Mesenchymal stem cell (in vitro differentiated cells and primary cell): ENCODE measurements around the gene ISCU.

ENCODE experiments used
- DNase-seq: peaks from one replicate; pipeline ENCODE4 v3.0.0-alpha.2; 2013
- H2AFZ ChIP-seq: one replicate; pipeline ENCODE4 v1.6.1; 2013; ENCODE audit warnings: low read depth, mild to moderate bottlenecking, control low read depth, inconsistent platforms, low read length, moderate library complexity
- H2AK5ac ChIP-seq: 2 replicates; pipeline ENCODE4 v1.6.1; 2013; ENCODE audit warnings: low read length, moderate library complexity, mild to moderate bottlenecking, inconsistent platforms; ENCODE audit not compliant: severe bottlenecking
- H2BK120ac ChIP-seq: one replicate; pipeline ENCODE4 v1.6.1; 2013; ENCODE audit warnings: low read depth, mild to moderate bottlenecking, inconsistent platforms, low read length, moderate library complexity
- H2BK12ac ChIP-seq, 2 experiments: one replicate each; pipeline ENCODE4 v1.6.1; 2013; ENCODE audit warnings: inconsistent platforms in 2 of 2, low read length in 2 of 2, mild to moderate bottlenecking in 2 of 2, moderate library complexity in 2 of 2, control low read depth in 1 of 2
- H2BK15ac ChIP-seq: one replicate; pipeline ENCODE4 v1.6.1; 2013; ENCODE audit warnings: mild to moderate bottlenecking, low read depth, inconsistent platforms; ENCODE audit not compliant: poor library complexity, severe bottlenecking
- H2BK5ac ChIP-seq: 2 replicates; pipeline ENCODE4 v1.6.1; 2013; ENCODE audit warnings: low read depth, mild to moderate bottlenecking, low read length, control low read depth, inconsistent platforms; ENCODE audit not compliant: poor library complexity, severe bottlenecking
- H3K14ac ChIP-seq, 2 experiments: one replicate each; pipeline ENCODE4 v1.6.1; 2013; ENCODE audit warnings: inconsistent platforms in 2 of 2, low read length in 2 of 2, control low read depth in 1 of 2, mild to moderate bottlenecking in 1 of 2, moderate library complexity in 1 of 2
- H3K18ac ChIP-seq, 2 experiments: one replicate each; pipeline ENCODE4 v1.6.1; 2013; ENCODE audit warnings: inconsistent platforms in 2 of 2, low read length in 2 of 2, control low read depth in 1 of 2, low read depth in 1 of 2, mild to moderate bottlenecking in 1 of 2
- H3K23ac ChIP-seq, 2 experiments: one replicate each; pipeline ENCODE4 v1.6.1; 2013; ENCODE audit warnings: inconsistent platforms in 2 of 2, low read length in 2 of 2, mild to moderate bottlenecking in 2 of 2, moderate library complexity in 2 of 2, control low read depth in 1 of 2
- H3K27ac ChIP-seq: 2 replicates; pipeline ENCODE4 v1.5.1; 2013; ENCODE audit warnings: mild to moderate bottlenecking, moderate library complexity, low read length, control low read depth, inconsistent platforms; ENCODE audit not compliant: poor library complexity, severe bottlenecking
- H3K27me3 ChIP-seq, 2 experiments: 2 replicates each; pipeline versions ENCODE4 v1.6.1 to v1.7.0; 2013; ENCODE audit warnings: low read length in 2 of 2, mild to moderate bottlenecking in 2 of 2, moderate library complexity in 2 of 2, control low read depth in 1 of 2, inconsistent platforms in 1 of 2; ENCODE audit not compliant: control insufficient read depth in 1 of 2, insufficient read depth in 1 of 2
- H3K36me3 ChIP-seq, 2 experiments: 2 replicates each; pipeline versions ENCODE4 v1.6.1 to v1.7.0; 2013; ENCODE audit warnings: low read length in 2 of 2, control low read depth in 1 of 2, inconsistent platforms in 1 of 2, low read depth in 1 of 2, mild to moderate bottlenecking in 1 of 2; ENCODE audit not compliant: insufficient read depth in 2 of 2, control insufficient read depth in 1 of 2
- H3K4ac ChIP-seq, 2 experiments: one replicate each; pipeline ENCODE4 v1.6.1; 2013; ENCODE audit warnings: inconsistent platforms in 2 of 2, low read length in 2 of 2, mild to moderate bottlenecking in 2 of 2, moderate library complexity in 2 of 2, control low read depth in 1 of 2, low read depth in 1 of 2
- H3K4me1 ChIP-seq: 2 replicates; pipeline ENCODE4 v1.6.1; 2013; ENCODE audit warnings: low read depth, low read length, control low read depth; ENCODE audit not compliant: control insufficient read depth, insufficient read depth
- H3K4me2 ChIP-seq: 2 replicates; pipeline ENCODE4 v1.6.1; 2013; ENCODE audit warnings: low read length, mild to moderate bottlenecking, inconsistent platforms; ENCODE audit not compliant: poor library complexity, severe bottlenecking
- H3K4me3 ChIP-seq, 2 experiments: 2 replicates each; pipeline versions ENCODE4 v1.5.1 to v1.7.0; 2013; ENCODE audit warnings: low read length in 2 of 2, mild to moderate bottlenecking in 2 of 2, control low read depth in 1 of 2, low read depth in 1 of 2; ENCODE audit not compliant: insufficient read depth in 1 of 2
- H3K79me1 ChIP-seq: replicated peaks from 2 replicates; pipeline ENCODE4 v1.6.1; 2013; ENCODE audit warnings: mild to moderate bottlenecking, control low read depth, low read length, inconsistent platforms; ENCODE audit not compliant: poor library complexity, severe bottlenecking
- H3K9ac ChIP-seq: 2 replicates; pipeline ENCODE4 v1.7.0; 2013; ENCODE audit warnings: mild to moderate bottlenecking, low read length, moderate library complexity
- H3K9me3 ChIP-seq: 2 replicates; pipeline ENCODE4 v1.7.0; 2013; ENCODE audit warnings: mild to moderate bottlenecking, low read length; ENCODE audit not compliant: control insufficient read depth
- H4K8ac ChIP-seq: one replicate; pipeline ENCODE4 v1.6.1; 2013; ENCODE audit warnings: inconsistent platforms, mild to moderate bottlenecking, low read length, moderate library complexity
- H4K91ac ChIP-seq: one replicate; pipeline ENCODE4 v1.6.1; 2013; ENCODE audit warnings: mild to moderate bottlenecking, low read length, inconsistent platforms
- WGBS: methylation state at CpG from one replicate; pipeline ENCODE4 v1.1.7; 2013; ENCODE audit warnings: mixed read lengths; 5-methylcytosine and 5-hydroxymethylcytosine counted together

ISCU gene

GRCh38 chr12:108538146-108538545, 24.2 kb upstream of the ISCU start:
- Histone ChIP-seq H4K91ac (no peak overlapping the region), H2BK12ac (no peak overlapping the region), H3K14ac (no peak overlapping the region), H3K36me3 (peaks cover 16 to 74% of the 10 kb centered on the region in 2 experiments), H3K27ac (no peak overlapping the region), H2AFZ (no peak overlapping the region), H2AK5ac (no peak overlapping the region), H2BK5ac (no peak overlapping the region), H3K9ac (no peak overlapping the region), H3K18ac (no peak overlapping the region), H3K4me1 (no peaks in the 10 kb centered on the region), H4K8ac (no peak overlapping the region), H3K79me1 (peaks cover 30% of the 10 kb centered on the region), H3K9me3 (no peaks in the 10 kb centered on the region), H3K4me2 (no peak overlapping the region), H3K27me3 (no peaks in the 10 kb centered on the region), H2BK15ac (no peak overlapping the region), H3K4ac (no peak overlapping the region), H2BK120ac (no peak overlapping the region), H3K23ac (no peak overlapping the region), H3K4me3 (no peak overlapping the region)
- WGBS, result 79% methylated on average over 5 of the region's 6 CpGs
- no peak for DNase-seq

- no peak overlapping the region for H3K23ac ChIP-seq
- H3K4me3 ChIP-seq, result no peak overlapping the region
- no peak overlapping the region for H2AK5ac ChIP-seq
- no peak overlapping the region for H4K8ac ChIP-seq
- no peak overlapping the region for H4K91ac ChIP-seq
- no peaks in the 10 kb centered on the region for H3K27me3 ChIP-seq
- no peak overlapping the region for H3K18ac ChIP-seq
- no peak overlapping the region for H2AFZ ChIP-seq
- H3K4ac ChIP-seq, result no peak overlapping the region
- no peak overlapping the region for H2BK15ac ChIP-seq
- no peaks in the 10 kb centered on the region for H3K4me1 ChIP-seq
- no peaks in the 10 kb centered on the region for H3K9me3 ChIP-seq
- H2BK5ac ChIP-seq, result no peak overlapping the region
- H2BK120ac ChIP-seq, result no peak overlapping the region
- H3K14ac ChIP-seq, result no peak overlapping the region
- H3K4me2 ChIP-seq, result no peak overlapping the region
- no peak overlapping the region for H3K27ac ChIP-seq
- no peak overlapping the region for H2BK12ac ChIP-seq
- no peak overlapping the region for H3K9ac ChIP-seq
- DNase-seq, result no peak
- 96% methylated on average over 10 of the region's 10 CpGs for WGBS
- peaks cover 20 to 74% of the 10 kb centered on the region in 2 experiments for H3K36me3 ChIP-seq
- peaks cover 33% of the 10 kb centered on the region for H3K79me1 ChIP-seq
Measured at GRCh38 chr12:108538616-108539195, 23.7 kb upstream of the ISCU start.

- H2BK120ac ChIP-seq, result no peak overlapping the region
- H3K23ac ChIP-seq, result no peak overlapping the region
- H3K9me3 ChIP-seq, result no peaks in the 10 kb centered on the region
- no peaks in the 10 kb centered on the region for H3K4me1 ChIP-seq
- H3K4ac ChIP-seq, result no peak overlapping the region
- no peak overlapping the region for H4K8ac ChIP-seq
- H3K18ac ChIP-seq, result no peak overlapping the region
- H2BK5ac ChIP-seq, result no peak overlapping the region
- H2AK5ac ChIP-seq, result no peak overlapping the region
- no peak overlapping the region for H3K9ac ChIP-seq
- no peak overlapping the region for H3K4me2 ChIP-seq
- no peak overlapping the region for H3K27ac ChIP-seq
- no peak overlapping the region for H2BK15ac ChIP-seq
- no peak for DNase-seq
- no peak overlapping the region for H2BK12ac ChIP-seq
- H2AFZ ChIP-seq, result no peak overlapping the region
- WGBS, result 99% methylated on average over 4 of the region's 4 CpGs
- peaks cover 29 to 73% of the 10 kb centered on the region in 2 experiments for H3K36me3 ChIP-seq
- peaks cover 32% of the 10 kb centered on the region for H3K79me1 ChIP-seq
- H3K27me3 ChIP-seq, result no peaks in the 10 kb centered on the region
- no peak overlapping the region for H3K14ac ChIP-seq
- H3K4me3 ChIP-seq, result no peak overlapping the region
- H4K91ac ChIP-seq, result no peak overlapping the region
Measured at GRCh38 chr12:108542320-108542719, 20.1 kb upstream of the ISCU start.

- Histone ChIP-seq H4K8ac (no peak overlapping the region), H3K9ac (no peak overlapping the region), H3K27ac (no peak overlapping the region), H2BK120ac (no peak overlapping the region), H2BK12ac (no peak overlapping the region), H3K9me3 (no peaks in the 10 kb centered on the region), H2BK5ac (no peak overlapping the region), H3K14ac (no peak overlapping the region), H3K4me2 (no peak overlapping the region), H3K4me3 (no peak overlapping the region), H3K4me1 (no peaks in the 10 kb centered on the region), H3K36me3 (peaks cover 33 to 73% of the 10 kb centered on the region in 2 experiments), H2AK5ac (no peak overlapping the region), H2BK15ac (no peak overlapping the region), H3K4ac (no peak overlapping the region), H3K23ac (no peak overlapping the region), H4K91ac (no peak overlapping the region), H3K79me1 (peaks cover 32% of the 10 kb centered on the region), H3K18ac (no peak overlapping the region), H2AFZ (no peak overlapping the region), H3K27me3 (no peaks in the 10 kb centered on the region)
- DNase-seq, result no peak
- WGBS, result 98% methylated on average over 3 of the region's 3 CpGs
Measured at GRCh38 chr12:108543652-108544051, 18.7 kb upstream of the ISCU start.
